Epidermal melanocyte (primary cell): ENCODE measurements around the gene BLOC1S1.

Source experiments
- DNase-seq: peaks from one replicate; pipeline ENCODE4 v3.0.0; 2011; ENCODE audit warnings: low spot score; ENCODE audit not compliant: insufficient read length

Gene BLOC1S1

GRCh38 chr12:55715833-55716581 lies at the start of gene BLOC1S1:
BLOC1S1 (plus strand) TSS chr12:55716046; CDS start chr12:55716052, 6 bp downstream.
- peak; percentile 94 for DNase-seq

GRCh38 chr12:55666508-55666907 lies 49.3 kb upstream of the BLOC1S1 start:
- no peak for DNase-seq

GRCh38 chr12:55670276-55670675 lies 45.6 kb upstream of the BLOC1S1 start:
- no peak for DNase-seq

- no peak for DNase-seq
Observed at GRCh38 chr12:55671746-55672145, 44.1 kb upstream of the BLOC1S1 start.

- no peak for DNase-seq
Observed at GRCh38 chr12:55673638-55674037, 42.2 kb upstream of the BLOC1S1 start.

GRCh38 chr12:55675666-55676065 lies 40.2 kb upstream of the BLOC1S1 start:
- no peak for DNase-seq

- no peak for DNase-seq
Observed at GRCh38 chr12:55676707-55677106, 39.1 kb upstream of the BLOC1S1 start.

GRCh38 chr12:55679691-55680090 lies 36.2 kb upstream of the BLOC1S1 start:
- DNase-seq: no peak

GRCh38 chr12:55681142-55682077 lies 34.4 kb upstream of the BLOC1S1 start:
- DNase-seq: no peak

- DNase-seq: no peak
Observed at GRCh38 chr12:55682087-55682796, 33.6 kb upstream of the BLOC1S1 start.

GRCh38 chr12:55683676-55684075 lies 32.2 kb upstream of the BLOC1S1 start:
- DNase-seq: no peak

- DNase-seq: no peak
Observed at GRCh38 chr12:55684761-55685370, 31.0 kb upstream of the BLOC1S1 start.

- no peak for DNase-seq
Observed at GRCh38 chr12:55685671-55686070, 30.2 kb upstream of the BLOC1S1 start.

GRCh38 chr12:55686366-55687010 lies 29.4 kb upstream of the BLOC1S1 start:
- DNase-seq: no peak

- DNase-seq: no peak
Observed at GRCh38 chr12:55687746-55688145, 28.1 kb upstream of the BLOC1S1 start.

GRCh38 chr12:55688716-55689655 lies 26.9 kb upstream of the BLOC1S1 start:
- no peak for DNase-seq

GRCh38 chr12:55692631-55693322 lies 23.1 kb upstream of the BLOC1S1 start:
- DNase-seq: no peak

- no peak for DNase-seq
Observed at GRCh38 chr12:55693323-55694187, 22.3 kb upstream of the BLOC1S1 start.
